Thymus (tissue), 2 donors: ENCODE measurements around the gene OVCH2. TPM values are rescaled to one million over a fixed set of nuclear protein-coding genes. Genes with fewer than 3 reads are reported as not detected.

ENCODE experiments used
- polyA plus RNA-seq: library from polyadenylated mRNA; stranded (reverse); fragments of 200-250 nt; gene quantifications from one replicate; pipeline ENCODE4 v1.2.3, GENCODE V29; 2013
- total RNA-seq: library from RNA; stranded (reverse); fragments of 120-200 nt; gene quantifications from one replicate; pipeline ENCODE4 v1.2.4, GENCODE V29; 2013
- donor health status: healthy.

The OVCH2 gene
- total and polyA plus RNA-seq, 2 donors: 1.5 TPM; not detected in 1

Other genes starting within 250 kb of the OVCH2 start
- 2.2 TPM for gene OLFML1, start 221.0 kb downstream of the OVCH2 start, total RNA-seq
- gene OLFML1, start 221.0 kb downstream of the OVCH2 start, polyA plus RNA-seq: 0.39 TPM
- 6.0 TPM for gene PPFIBP2, start 192.5 kb downstream of the OVCH2 start, total RNA-seq
- gene PPFIBP2, start 192.5 kb downstream of the OVCH2 start, polyA plus RNA-seq: 5.6 TPM
- gene CYB5R2, start 33.0 kb downstream of the OVCH2 start, total RNA-seq: 0.85 TPM
- gene CYB5R2, start 33.0 kb downstream of the OVCH2 start, polyA plus RNA-seq: 7.4 TPM
- not detected for gene OR5P2, start 90.5 kb upstream of the OVCH2 start, total RNA-seq
- not detected for gene OR5P2, start 90.5 kb upstream of the OVCH2 start, polyA plus RNA-seq
- not detected for gene OR5P3, start 124.4 kb upstream of the OVCH2 start, total RNA-seq
- gene OR5P3, start 124.4 kb upstream of the OVCH2 start, polyA plus RNA-seq: not detected
- not detected for gene OR10A6, start 224.8 kb upstream of the OVCH2 start, total RNA-seq
- 0.05 TPM for gene OR10A6, start 224.8 kb upstream of the OVCH2 start, polyA plus RNA-seq
- gene OR10A3, start 235.2 kb upstream of the OVCH2 start, total RNA-seq: not detected
- gene OR10A3, start 235.2 kb upstream of the OVCH2 start, polyA plus RNA-seq: not detected